GM12878 (cell line): Measurements from ENCODE around the gene MDN1. TPM values are rescaled to one million over a fixed set of nuclear protein-coding genes. Genes with fewer than 3 reads are reported as not detected.

Source experiments
- ATAC-seq: fragments of 200-7000 bp; cut with Tn5 transposase; 3 replicates; pipeline ENCODE4 v1.9.1; 2020; ENCODE audit warnings: mild to moderate bottlenecking, moderate library complexity
- BruUV-seq: library from RNA; stranded (reverse); fragments of 400-500 nt; replicated peaks from 2 replicates; lab custom pipeline; 2021; lab: Mats Ljungman, UMichigan
- CTCF ChIA-PET: fragments of 300-600 bp; sonication (Branson Sonifier 250); formaldehyde crosslinking; extraction: SDS; loops from one replicate; lab custom pipeline; 2021; ENCODE audit warnings: inconsistent platforms; lab: Yijun Ruan, JAX
- POLR2A ChIA-PET: fragments of 350-600 bp; formaldehyde crosslinking; extraction: SDS; loops from one replicate; lab custom pipeline; 2021; ENCODE audit warnings: inconsistent platforms; lab: Charles Lee
- RAD21 ChIA-PET: fragments of 300-600 bp; sonication (Branson Sonifier 250); formaldehyde crosslinking; loops from one replicate; lab custom pipeline; 2023; ENCODE audit warnings: antibody characterized with exemption; ENCODE audit not compliant: unreplicated experiment; lab: Charles Lee
- SMC1A ChIA-PET: fragments of 300-600 bp; sonication (Branson Sonifier 250); formaldehyde crosslinking; loops from one replicate; lab custom pipeline; 2023; ENCODE audit not compliant: unreplicated experiment, uncharacterized antibody; lab: Charles Lee
- DNase-seq: peaks from one replicate; pipeline ENCODE4 v3.0.0-alpha.2; 2011; ENCODE audit warnings: low read depth, low spot score
- FAIRE-seq: peaks from 3 replicates; lab custom pipeline; 2011; peaks lifted over from hg19 to GRCh38; lab: Jason Lieb, UNC
- H2AFZ ChIP-seq: 2 replicates; pipeline ENCODE4 v1.6.0; 2011; ENCODE audit warnings: low read depth, low read length, control low read depth; ENCODE audit not compliant: control insufficient read depth
- H3K27ac ChIP-seq: 2 replicates; pipeline ENCODE4 v1.5.1; 2011; ENCODE audit warnings: control low read depth; ENCODE audit not compliant: control insufficient read depth, insufficient read depth
- H3K27me3 ChIP-seq, 2 experiments: replicated peaks in 1 of 2; 2 replicates each; pipeline versions ENCODE4 v1.6.0 to v1.6.1; 2011; ENCODE audit warnings: low read length in 1 of 2; ENCODE audit not compliant: control insufficient read depth in 2 of 2, insufficient read depth in 2 of 2
- H3K36me3 ChIP-seq, 2 experiments: 2 replicates each; pipeline ENCODE4 v1.5.1; 2011; ENCODE audit warnings: low read length in 1 of 2; ENCODE audit not compliant: control insufficient read depth in 2 of 2, insufficient read depth in 2 of 2
- H3K4me1 ChIP-seq: 2 replicates; pipeline ENCODE4 v1.6.1; 2011; ENCODE audit warnings: mild to moderate bottlenecking, low read length, moderate library complexity, mixed read lengths; ENCODE audit not compliant: control insufficient read depth, insufficient read depth
- H3K4me2 ChIP-seq: 2 replicates; pipeline ENCODE4 v1.6.0; 2011; ENCODE audit warnings: control low read depth; ENCODE audit not compliant: control insufficient read depth, insufficient read depth
- H3K4me3 ChIP-seq: fragments of 200-600 bp; sonication (generic); 2 replicates; pipeline ENCODE4 v1.5.1; 2016
- H3K79me2 ChIP-seq: 2 replicates; pipeline ENCODE4 v1.6.0; 2011; ENCODE audit warnings: low read length; ENCODE audit not compliant: control insufficient read depth, insufficient read depth
- H3K9ac ChIP-seq: 2 replicates; pipeline ENCODE4 v1.8.0; 2011; ENCODE audit warnings: low read length, control low read depth, mixed read lengths; ENCODE audit not compliant: control insufficient read depth, insufficient read depth
- H3K9me3 ChIP-seq: replicated peaks from 3 replicates; pipeline ENCODE4 v1.5.1; 2011; ENCODE audit warnings: mild to moderate bottlenecking, low read length; ENCODE audit not compliant: control insufficient read depth, insufficient read depth
- H4K20me1 ChIP-seq: 2 replicates; pipeline ENCODE4 v1.6.0; 2011; ENCODE audit not compliant: control insufficient read depth, insufficient read depth
- EP300 ChIP-seq, 2 experiments: fragments of 150-350 bp in 1 of 2; IDR thresholded peaks; 2 replicates each; pipeline ENCODE4 v1.6.1; 2011 to 2012; ENCODE audit warnings: low read depth in 2 of 2, low read length in 2 of 2, borderline replicate concordance in 1 of 2, improper control_type of control experiment in 1 of 2, inconsistent platforms in 1 of 2; ENCODE audit not compliant: control insufficient read depth in 1 of 2
- FOS ChIP-seq: IDR thresholded peaks from 3 replicates; pipeline ENCODE4 v1.6.1; 2011; ENCODE audit warnings: borderline replicate concordance; ENCODE audit not compliant: insufficient read length; ENCODE audit errors: extremely low read depth
- HCFC1 ChIP-seq: fragments of 150-350 bp; IDR thresholded peaks from 2 replicates; pipeline ENCODE4 v1.6.1; 2014; ENCODE audit warnings: low read length
- NFYA ChIP-seq: IDR thresholded peaks from 2 replicates; pipeline ENCODE4 v1.6.1; 2011; ENCODE audit warnings: low read depth, mild to moderate bottlenecking, low read length, improper control_type of control experiment, borderline replicate concordance
- PAX5 ChIP-seq: IDR thresholded peaks from 2 replicates; pipeline ENCODE4 v1.6.1; 2011; ENCODE audit warnings: low read depth, low read length, borderline replicate concordance
- POLR2AphosphoS5 ChIP-seq: IDR thresholded peaks from 2 replicates; pipeline ENCODE4 v1.6.1; 2011; ENCODE audit warnings: mild to moderate bottlenecking, low read length, inconsistent platforms
- RAD51 ChIP-seq: fragments of 450-650 bp; IDR thresholded peaks from 2 replicates; pipeline ENCODE4 v1.6.1; 2016; ENCODE audit warnings: moderate library complexity, mild to moderate bottlenecking, inconsistent platforms
- STAT1 ChIP-seq: fragments of 450-650 bp; conservative IDR thresholded peaks from 2 replicates; pipeline ENCODE4 v1.6.1; 2014; ENCODE audit warnings: antibody characterized with exemption, mild to moderate bottlenecking
- STAT3 ChIP-seq: IDR thresholded peaks from 2 replicates; pipeline ENCODE4 v1.6.1; 2011; ENCODE audit warnings: low read depth, low read length, improper control_type of control experiment
- SUPT20H ChIP-seq: IDR thresholded peaks from 2 replicates; pipeline ENCODE4 v1.6.1; 2011; ENCODE audit warnings: low read depth, mild to moderate bottlenecking, low read length, moderate library complexity, borderline replicate concordance; ENCODE audit not compliant: control insufficient read depth
- ZNF207 ChIP-seq: fragments of 450-650 bp; IDR thresholded peaks from 2 replicates; pipeline ENCODE4 v1.6.1; 2014; ENCODE audit warnings: antibody characterized with exemption, mild to moderate bottlenecking, borderline replicate concordance
- ZNF622 ChIP-seq: fragments of 450-650 bp; IDR thresholded peaks from 2 replicates; pipeline ENCODE4 v1.6.1; 2017; ENCODE audit warnings: mild to moderate bottlenecking, inconsistent platforms
- WGBS: methylation state at CpG from one replicate; pipeline ENCODE4 v1.1.6; 2016; ENCODE audit warnings: low lambda C conversion rate; ENCODE audit not compliant: insufficient replicate concordance, insufficient coverage; ENCODE audit errors: missing lambda C conversion rate; 5-methylcytosine and 5-hydroxymethylcytosine counted together
- in situ Hi-C: fragments of 300-500 bp; cut with MboI; formaldehyde crosslinking; loops from 9 replicates; pipeline ENCODE4 v1.14.3; 2018; ENCODE audit warnings: mixed read lengths
- intact Hi-C: fragments of 100-400 bp; cut with micrococcal nuclease; formaldehyde crosslinking; loops from one replicate; pipeline ENCODE4 v1.14.2; 2022; ENCODE audit not compliant: unreplicated experiment
- polyA plus RNA-seq, 11 experiments: library from polyadenylated mRNA; depleted of rRNA in 4 of 11; unstranded in 6 of 11; stranded (reverse) in 5 of 11; fragments of >200 nt; fragmentation: Nextera tagmentation in 4 of 11; fragmentation: Illumina TruSeq in 1 of 11; extraction: Ambion mirVana in 4 of 11; extraction: Trizol in 1 of 11; gene quantifications; 1 replicate in 1 of 11; 2 replicates in 10 of 11; pipeline versions ENCODE4 v1.2.1 to v1.2.3, GENCODE V29; 2011 to 2016; ENCODE audit warnings: inconsistent platforms in 2 of 11, missing spikeins in 2 of 11, low read depth in 1 of 11
- total RNA-seq, 4 experiments: library from RNA; depleted of rRNA in 3 of 4; stranded (reverse); fragments of >200 nt in 3 of 4; fragmentation: Illumina TruSeq in 1 of 4; extraction: Trizol in 1 of 4; gene quantifications; 2 replicates each; pipeline versions ENCODE4 v1.2.1 to v1.2.3, GENCODE V29; 2013 to 2021
- TF ChIP-seq, protein P1 (sequence below): IDR thresholded peaks from 2 replicates; pipeline ENCODE4 v1.6.1; 2011; ENCODE audit warnings: low read depth, low read length, improper control_type of control experiment, borderline replicate concordance
- TF ChIP-seq, protein P2 (sequence below): fragments of 450-650 bp; formaldehyde crosslinking; IDR thresholded peaks from 2 replicates; pipeline ENCODE4 v1.4.0; 2020; ENCODE audit warnings: mild to moderate bottlenecking, moderate library complexity
- TF ChIP-seq, protein P3 (sequence below): IDR thresholded peaks from 2 replicates; pipeline ENCODE4 v1.6.1; 2011; ENCODE audit warnings: mild to moderate bottlenecking, low read depth, low read length, moderate library complexity; ENCODE audit not compliant: insufficient replicate concordance

Gene MDN1
- total and polyA plus RNA-seq, 10 of the 15 experiments (the other 5 are each of a cell fraction or from before 2014, with no cell fraction given), result 14.3 to 50.1 (median 22.1) TPM

DNA sequence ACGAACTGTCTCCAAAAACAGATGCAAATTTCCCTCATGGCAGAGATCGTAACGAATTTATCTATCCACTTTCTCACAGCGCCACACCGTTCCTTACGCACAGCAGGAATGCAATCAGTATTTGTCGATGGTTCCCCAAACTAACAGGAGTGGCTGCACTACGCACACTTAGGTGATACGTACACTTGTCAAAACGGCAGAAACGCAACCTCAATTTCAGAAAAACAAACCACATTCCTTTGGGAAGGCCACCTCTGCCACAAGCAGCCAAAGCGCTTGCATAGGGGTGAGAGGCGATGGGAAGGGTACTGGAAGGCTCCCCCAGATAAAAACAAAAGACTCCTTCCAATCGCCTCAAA, 638 bp downstream of the MDN1 start:
- ChIA-PET CTCF (interaction anchor here (0.6 to 4.4 kb wide), 7 partner anchors 11 to 447 kb away, joined by 3 to 34 read pairs (median 3); partner anchors contain the start of gene CASP8AP2), RAD21 (interaction anchor here (1.3 to 2.5 kb wide), 4 partner anchors 10 to 660 kb away, joined by 3 to 7 read pairs (median 5); no protein-coding TSS in a partner anchor), SMC1A (interaction anchor here (1.7 to 2.6 kb wide), 2 partner anchors 10 to 13 kb away, joined by 4 to 20 read pairs; partner anchors contain the start of gene CASP8AP2), POLR2A (interaction anchor here (0.6 to 2.2 kb wide), 6 partner anchors 10 to 548 kb away, joined by 3 to 45 read pairs (median 5); partner anchors contain the start of gene CASP8AP2)
- H3K27me3 ChIP-seq, result no peaks in the 10 kb centered on the region
- ATAC-seq (peak; percentile 43), DNase-seq (no peak), FAIRE-seq (peak; percentile 57)
- in situ Hi-C loops (no loop called here), intact Hi-C loops (loop anchor here (1.0 to 10.0 kb wide), 3 partner anchors 10 to 656 kb away; partner anchors contain the start of genes CASP8AP2 and UBE2J1)
- peaks cover 10% of the 10 kb centered on the region; the same call in 1 of the 2 replicates for H3K4me1 ChIP-seq
- H3K9me3 ChIP-seq, result no peaks in the 10 kb centered on the region
- H3K9ac ChIP-seq, result peak overlapping the region; percentile 74
- H4K20me1 ChIP-seq, result no peaks in the 10 kb centered on the region
- TF ChIP-seq EP300 (IDR thresholded peaks at IDR 0.05; ENCODE audit: borderline replicate concordance in 1 of 2, control insufficient read depth in 1 of 2, low read depth in 2 of 2, low read length in 2 of 2) (no peak), STAT1 (no peak), RAD51 (no peak), NFYA (no peak), STAT3 (no peak), SUPT20H (no peak), ZNF207 (no peak), ZNF622 (no peak), POLR2AphosphoS5 (no peak), FOS (no peak), HCFC1 (no peak), PAX5 (no peak)
- TF ChIP-seq, protein P1, sequence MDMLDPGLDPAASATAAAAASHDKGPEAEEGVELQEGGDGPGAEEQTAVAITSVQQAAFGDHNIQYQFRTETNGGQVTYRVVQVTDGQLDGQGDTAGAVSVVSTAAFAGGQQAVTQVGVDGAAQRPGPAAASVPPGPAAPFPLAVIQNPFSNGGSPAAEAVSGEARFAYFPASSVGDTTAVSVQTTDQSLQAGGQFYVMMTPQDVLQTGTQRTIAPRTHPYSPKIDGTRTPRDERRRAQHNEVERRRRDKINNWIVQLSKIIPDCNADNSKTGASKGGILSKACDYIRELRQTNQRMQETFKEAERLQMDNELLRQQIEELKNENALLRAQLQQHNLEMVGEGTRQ, result no peak
- TF ChIP-seq, protein P2, sequence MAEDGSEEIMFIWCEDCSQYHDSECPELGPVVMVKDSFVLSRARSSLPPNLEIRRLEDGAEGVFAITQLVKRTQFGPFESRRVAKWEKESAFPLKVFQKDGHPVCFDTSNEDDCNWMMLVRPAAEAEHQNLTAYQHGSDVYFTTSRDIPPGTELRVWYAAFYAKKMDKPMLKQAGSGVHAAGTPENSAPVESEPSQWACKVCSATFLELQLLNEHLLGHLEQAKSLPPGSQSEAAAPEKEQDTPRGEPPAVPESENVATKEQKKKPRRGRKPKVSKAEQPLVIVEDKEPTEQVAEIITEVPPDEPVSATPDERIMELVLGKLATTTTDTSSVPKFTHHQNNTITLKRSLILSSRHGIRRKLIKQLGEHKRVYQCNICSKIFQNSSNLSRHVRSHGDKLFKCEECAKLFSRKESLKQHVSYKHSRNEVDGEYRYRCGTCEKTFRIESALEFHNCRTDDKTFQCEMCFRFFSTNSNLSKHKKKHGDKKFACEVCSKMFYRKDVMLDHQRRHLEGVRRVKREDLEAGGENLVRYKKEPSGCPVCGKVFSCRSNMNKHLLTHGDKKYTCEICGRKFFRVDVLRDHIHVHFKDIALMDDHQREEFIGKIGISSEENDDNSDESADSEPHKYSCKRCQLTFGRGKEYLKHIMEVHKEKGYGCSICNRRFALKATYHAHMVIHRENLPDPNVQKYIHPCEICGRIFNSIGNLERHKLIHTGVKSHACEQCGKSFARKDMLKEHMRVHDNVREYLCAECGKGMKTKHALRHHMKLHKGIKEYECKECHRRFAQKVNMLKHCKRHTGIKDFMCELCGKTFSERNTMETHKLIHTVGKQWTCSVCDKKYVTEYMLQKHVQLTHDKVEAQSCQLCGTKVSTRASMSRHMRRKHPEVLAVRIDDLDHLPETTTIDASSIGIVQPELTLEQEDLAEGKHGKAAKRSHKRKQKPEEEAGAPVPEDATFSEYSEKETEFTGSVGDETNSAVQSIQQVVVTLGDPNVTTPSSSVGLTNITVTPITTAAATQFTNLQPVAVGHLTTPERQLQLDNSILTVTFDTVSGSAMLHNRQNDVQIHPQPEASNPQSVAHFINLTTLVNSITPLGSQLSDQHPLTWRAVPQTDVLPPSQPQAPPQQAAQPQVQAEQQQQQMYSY (CRISPR knock-in tag), result no peak
- TF ChIP-seq, protein P3, sequence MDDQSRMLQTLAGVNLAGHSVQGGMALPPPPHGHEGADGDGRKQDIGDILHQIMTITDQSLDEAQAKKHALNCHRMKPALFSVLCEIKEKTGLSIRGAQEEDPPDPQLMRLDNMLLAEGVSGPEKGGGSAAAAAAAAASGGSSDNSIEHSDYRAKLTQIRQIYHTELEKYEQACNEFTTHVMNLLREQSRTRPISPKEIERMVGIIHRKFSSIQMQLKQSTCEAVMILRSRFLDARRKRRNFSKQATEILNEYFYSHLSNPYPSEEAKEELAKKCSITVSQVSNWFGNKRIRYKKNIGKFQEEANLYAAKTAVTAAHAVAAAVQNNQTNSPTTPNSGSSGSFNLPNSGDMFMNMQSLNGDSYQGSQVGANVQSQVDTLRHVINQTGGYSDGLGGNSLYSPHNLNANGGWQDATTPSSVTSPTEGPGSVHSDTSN, result no peak
- no peaks in the 10 kb centered on the region; a peak in 1 of 4 replicates for H3K36me3 ChIP-seq
- peak overlapping the region; percentile 80 for H3K4me3 ChIP-seq
- BruUV-seq, result no TSS peak
- 1% methylated on average over 14 of the region's 14 CpGs for WGBS
- peak overlapping the region; percentile 88 for H3K27ac ChIP-seq
- H2AFZ ChIP-seq, result peak overlapping the region; percentile 71
- H3K4me2 ChIP-seq, result peak overlapping the region; percentile 23
- H3K79me2 ChIP-seq, result peaks cover 61% of the 10 kb centered on the region
